Measurements from ENCODE around the gene TIFAB.

- TF ChIP-seq CTCF (IDR thresholded peaks at IDR 0.05) (no peak), POLR2A (IDR thresholded peaks at IDR 0.05) (no peak)
These were observed 7.8 kb downstream of the TIFAB start for GRCh38 chr5:135444360-135444759.

All from lower leg skin (tissue), 3 donors.